Measurements from ENCODE around the gene GNB1L. TPM values are rescaled to one million over a fixed set of nuclear protein-coding genes. Genes with fewer than 3 reads are reported as not detected.

GNB1L gene
- total and polyA plus RNA-seq, 5 donors, result 2.1 to 4.9 (median 3.9) TPM

DNA sequence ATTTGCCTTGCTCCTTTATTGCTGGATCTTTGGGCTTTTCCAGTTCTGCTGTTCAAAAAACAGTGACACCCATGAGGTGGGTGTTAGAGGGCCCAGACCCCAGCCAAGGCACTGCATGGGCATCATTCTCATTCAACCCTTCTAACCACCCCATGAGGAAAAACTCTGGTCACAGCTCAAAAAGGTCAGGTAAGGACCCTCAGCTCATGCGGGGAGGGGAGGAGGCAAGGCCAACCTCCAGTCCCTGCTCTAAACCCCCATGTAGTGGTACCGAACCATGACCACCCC, 7.4 kb downstream of the GNB1L start:
- DNase-seq (no peak), ATAC-seq (no peak)
- H3K4me3 ChIP-seq (ENCODE audit: low read length), result no peak overlapping the region
- peaks cover 3% of the 10 kb centered on the region for H3K4me1 ChIP-seq (ENCODE audit: control insufficient read depth, insufficient read depth, low read length)
- no peaks in the 10 kb centered on the region for H3K9me3 ChIP-seq (ENCODE audit: control insufficient read depth, low read length)
- H3K27me3 ChIP-seq (ENCODE audit: control insufficient read depth, insufficient read depth), result no peaks in the 10 kb centered on the region
- WGBS, result 98% methylated on average over 2 of the region's 2 CpGs
- intact Hi-C loops (cut with DNase I), result no loop called here
- H3K27ac ChIP-seq (ENCODE audit: low read length), result no peak overlapping the region

- peaks cover 3% of the 10 kb centered on the region for H3K4me1 ChIP-seq (ENCODE audit: control insufficient read depth, insufficient read depth, low read length)
- DNase-seq, result peak in 1 of 3 donors; percentile 35
- WGBS, result 89% methylated on average over 9 of the region's 9 CpGs
- no peaks in the 10 kb centered on the region for H3K9me3 ChIP-seq (ENCODE audit: control insufficient read depth, low read length)
- no peaks in the 10 kb centered on the region for H3K27me3 ChIP-seq (ENCODE audit: control insufficient read depth, insufficient read depth)
- no peak overlapping the region for H3K4me3 ChIP-seq (ENCODE audit: low read length)
- intact Hi-C loops (cut with DNase I), result no loop called here
- ATAC-seq, result no peak
- H3K27ac ChIP-seq (ENCODE audit: low read length), result no peak overlapping the region
These were observed 7.9 kb downstream of the GNB1L start for GRCh38 chr22:19846620-19847344.

DNA sequence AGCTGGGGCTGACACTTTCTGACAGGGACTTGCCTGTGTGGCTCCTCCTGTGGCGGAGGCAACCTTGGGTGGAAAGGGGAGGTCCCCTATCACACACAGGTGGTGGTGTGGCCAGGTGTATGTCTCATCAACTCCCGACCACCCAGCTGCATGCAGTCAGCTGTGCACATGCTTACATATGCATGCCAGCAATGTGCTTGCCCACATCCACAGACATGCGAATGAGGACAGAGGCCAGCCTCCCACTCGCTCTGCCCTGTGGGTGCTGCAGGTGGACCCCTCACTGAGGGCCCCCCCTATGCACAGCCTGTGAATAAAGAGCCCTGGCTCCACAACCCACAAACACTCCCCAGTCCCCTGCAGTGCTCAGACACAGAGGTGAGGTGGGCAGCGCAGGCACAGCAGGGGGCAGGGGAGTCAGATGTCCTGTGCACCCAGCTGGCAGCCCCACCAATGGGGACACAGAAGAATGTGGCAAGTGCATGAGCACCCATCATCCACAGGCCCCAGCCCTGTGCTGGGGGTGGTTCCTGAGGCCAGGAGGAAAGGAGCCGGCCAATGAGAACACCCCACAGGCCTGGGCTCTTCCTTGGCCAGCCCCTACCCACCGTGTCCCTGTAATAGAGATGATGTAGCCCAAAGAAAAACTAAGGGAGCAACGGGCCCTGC, 9.5 kb downstream of the GNB1L start:
- no peak overlapping the region for H3K4me3 ChIP-seq (ENCODE audit: low read length)
- ATAC-seq, result peak in 1 of 2 donors; percentile 5
- no peaks in the 10 kb centered on the region for H3K9me3 ChIP-seq (ENCODE audit: control insufficient read depth, low read length)
- H3K27me3 ChIP-seq (ENCODE audit: control insufficient read depth, insufficient read depth), result no peaks in the 10 kb centered on the region
- WGBS, result 77% methylated on average over 8 of the region's 8 CpGs
- DNase-seq, result peak in 1 of 3 donors; percentile 16
- peak overlapping the region; percentile 2 for H3K27ac ChIP-seq (ENCODE audit: low read length)
- peaks cover 3% of the 10 kb centered on the region for H3K4me1 ChIP-seq (ENCODE audit: control insufficient read depth, insufficient read depth, low read length)
- intact Hi-C loops (cut with DNase I), result no loop called here

DNA sequence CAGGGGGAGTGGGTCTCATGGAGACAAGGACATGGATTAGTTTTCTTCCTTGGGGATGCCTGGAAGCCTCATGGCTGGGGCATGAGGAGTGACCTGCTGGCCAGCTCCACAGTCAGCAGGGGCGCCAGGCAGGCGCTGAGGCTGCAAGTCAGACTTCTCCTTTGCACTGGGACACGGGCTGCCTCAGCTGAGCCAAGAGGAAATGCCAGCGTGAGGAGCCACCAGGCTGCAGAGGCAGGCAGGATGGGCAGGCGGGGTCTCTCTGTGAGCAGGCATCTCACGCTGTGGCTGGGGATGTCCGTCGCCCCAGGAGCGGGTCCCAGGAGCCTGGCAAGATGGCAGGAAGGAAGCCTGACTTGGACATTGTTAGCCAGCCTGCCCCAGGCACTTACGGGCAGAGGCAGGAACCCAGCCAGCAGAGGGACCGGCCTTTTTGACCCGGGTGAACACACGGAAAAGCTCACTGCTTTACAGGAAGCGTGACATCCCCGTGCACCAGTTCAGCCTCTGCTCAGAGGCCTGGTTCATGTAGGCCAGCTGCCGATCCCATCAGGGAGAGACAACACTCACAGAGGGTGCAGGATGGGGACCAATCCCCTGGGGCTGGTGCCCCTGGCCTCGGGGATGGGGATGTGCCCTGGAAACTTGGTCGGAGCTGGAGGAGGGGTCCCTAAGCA, 10.2 kb downstream of the GNB1L start:
- Histone ChIP-seq H3K27me3 (ENCODE audit: control insufficient read depth, insufficient read depth) (no peaks in the 10 kb centered on the region), H3K27ac (ENCODE audit: low read length) (peak overlapping the region; percentile 2), H3K4me1 (ENCODE audit: control insufficient read depth, insufficient read depth, low read length) (peaks cover 3% of the 10 kb centered on the region), H3K4me3 (ENCODE audit: low read length) (no peak overlapping the region), H3K9me3 (ENCODE audit: control insufficient read depth, low read length) (no peaks in the 10 kb centered on the region)
- WGBS, result 39% methylated on average over 18 of the region's 18 CpGs
- DNase-seq, result peak; percentile 72 to 88 (median 87)
- intact Hi-C loops (cut with DNase I), result no loop called here
- ATAC-seq, result peak; percentile 77 to 82

- H3K4me3 ChIP-seq (ENCODE audit: low read length), result no peak overlapping the region
- H3K27ac ChIP-seq (ENCODE audit: low read length), result peak overlapping the region; percentile 24
- intact Hi-C loops (cut with DNase I), result no loop called here
- H3K27me3 ChIP-seq (ENCODE audit: control insufficient read depth, insufficient read depth), result no peaks in the 10 kb centered on the region
- H3K9me3 ChIP-seq (ENCODE audit: control insufficient read depth, low read length), result no peaks in the 10 kb centered on the region
- 74% methylated on average over 11 of the region's 11 CpGs for WGBS
- peaks cover 3% of the 10 kb centered on the region for H3K4me1 ChIP-seq (ENCODE audit: control insufficient read depth, insufficient read depth, low read length)
- DNase-seq (peak in 1 of 3 donors; percentile 76), ATAC-seq (peak; percentile 20 to 25)
These were observed 10.8 kb downstream of the GNB1L start for GRCh38 chr22:19843857-19844376.

DNA sequence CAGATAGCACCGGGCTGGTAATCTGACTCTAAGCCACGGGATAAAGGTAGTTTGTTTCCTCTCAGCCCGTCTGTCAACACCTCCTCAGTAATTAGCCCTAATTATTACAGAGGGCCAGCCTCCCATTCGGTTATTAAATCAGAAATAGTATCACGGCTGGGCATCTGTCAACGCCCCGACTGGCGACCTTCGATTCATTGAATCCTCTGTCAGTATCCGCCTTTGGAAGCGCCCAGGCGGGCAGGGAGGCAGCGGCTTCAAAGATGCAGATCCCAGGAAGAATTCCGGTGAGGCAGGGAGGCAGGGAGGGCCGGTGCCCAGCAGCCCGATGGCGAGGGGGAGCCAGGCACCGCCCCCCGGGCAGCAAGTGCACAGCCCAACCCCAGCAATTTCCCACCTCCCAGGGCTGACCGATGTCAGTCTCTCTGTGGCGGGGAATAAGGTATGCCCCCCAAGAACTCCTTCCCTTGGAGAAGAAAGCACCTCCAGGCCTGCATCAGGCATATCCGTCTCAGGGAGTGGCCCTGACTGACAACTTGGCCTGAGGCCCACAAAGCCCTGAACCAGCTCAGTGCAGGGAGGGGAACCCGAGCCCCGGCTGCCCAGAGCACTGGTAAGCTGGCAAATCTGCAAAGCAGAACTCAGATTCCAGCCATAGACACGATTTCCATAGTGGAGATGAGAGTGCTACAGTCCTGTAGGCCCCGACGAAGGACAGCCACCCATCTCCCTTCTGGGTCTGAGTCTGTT, 11.4 kb downstream of the GNB1L start:
- peak in 2 of 3 donors; percentile 71 to 77 for DNase-seq
- WGBS, result 65% methylated on average over 27 of the region's 27 CpGs
- no peaks in the 10 kb centered on the region for H3K27me3 ChIP-seq (ENCODE audit: control insufficient read depth, insufficient read depth)
- intact Hi-C loops (cut with DNase I), result no loop called here
- ATAC-seq, result peak; percentile 5 to 28
- H3K4me3 ChIP-seq (ENCODE audit: low read length), result no peak overlapping the region
- no peaks in the 10 kb centered on the region for H3K9me3 ChIP-seq (ENCODE audit: control insufficient read depth, low read length)
- peaks cover 3% of the 10 kb centered on the region for H3K4me1 ChIP-seq (ENCODE audit: control insufficient read depth, insufficient read depth, low read length)
- no peak overlapping the region for H3K27ac ChIP-seq (ENCODE audit: low read length)

- Histone ChIP-seq H3K4me1 (ENCODE audit: control insufficient read depth, insufficient read depth, low read length) (peaks cover 3% of the 10 kb centered on the region), H3K9me3 (ENCODE audit: control insufficient read depth, low read length) (no peaks in the 10 kb centered on the region), H3K27me3 (ENCODE audit: control insufficient read depth, insufficient read depth) (no peaks in the 10 kb centered on the region), H3K27ac (ENCODE audit: low read length) (no peak overlapping the region), H3K4me3 (ENCODE audit: low read length) (no peak overlapping the region)
- ATAC-seq (no peak), DNase-seq (no peak)
- intact Hi-C loops (cut with DNase I), result no loop called here
- 71% methylated on average over 12 of the region's 12 CpGs for WGBS
These were observed 12.1 kb downstream of the GNB1L start for GRCh38 chr22:19842393-19843106.

DNA sequence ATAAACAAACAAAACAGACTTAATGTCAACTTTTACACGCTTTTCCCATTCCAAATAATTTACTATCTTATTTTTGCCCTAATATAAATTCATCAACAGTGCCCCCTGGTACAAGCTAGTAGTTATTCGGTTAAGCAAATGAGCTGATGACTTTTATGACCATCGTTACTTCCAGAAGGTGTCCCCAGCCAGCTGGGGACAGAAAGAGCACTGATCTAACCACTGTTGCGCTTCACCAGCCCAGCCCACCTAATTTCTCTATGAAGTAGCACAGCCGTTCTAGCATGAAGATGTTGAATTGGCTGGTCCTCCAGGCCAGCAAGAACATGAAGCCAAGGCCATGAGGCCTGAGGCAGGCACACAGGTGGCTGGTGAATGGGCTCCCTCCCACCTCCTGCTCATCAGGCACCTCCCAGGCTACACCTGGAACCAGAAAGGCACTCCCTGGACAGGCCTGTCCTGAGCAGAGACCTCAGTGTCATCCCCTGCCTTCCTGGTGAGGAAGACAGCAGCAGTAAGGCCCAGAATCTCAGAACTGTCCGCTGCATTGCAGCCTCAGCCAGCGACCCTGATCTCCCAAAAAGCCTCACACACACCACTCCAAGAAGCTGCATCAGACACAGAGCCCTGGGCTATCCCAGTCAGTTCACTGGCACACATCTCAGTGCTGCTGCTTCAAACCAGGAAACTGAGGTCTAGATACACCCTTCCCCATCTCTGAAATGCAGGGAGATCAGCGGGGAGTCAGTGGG, 12.9 kb downstream of the GNB1L start:
- intact Hi-C loops (cut with DNase I), result no loop called here
- H3K27ac ChIP-seq (ENCODE audit: low read length), result no peak overlapping the region
- no peak overlapping the region for H3K4me3 ChIP-seq (ENCODE audit: low read length)
- peaks cover 3% of the 10 kb centered on the region for H3K4me1 ChIP-seq (ENCODE audit: control insufficient read depth, insufficient read depth, low read length)
- H3K27me3 ChIP-seq (ENCODE audit: control insufficient read depth, insufficient read depth), result no peaks in the 10 kb centered on the region
- DNase-seq (no peak), ATAC-seq (no peak)
- 92% methylated on average over 8 of the region's 8 CpGs for WGBS
- H3K9me3 ChIP-seq (ENCODE audit: control insufficient read depth, low read length), result no peaks in the 10 kb centered on the region

- Histone ChIP-seq H3K27me3 (ENCODE audit: control insufficient read depth, insufficient read depth) (no peaks in the 10 kb centered on the region), H3K4me1 (ENCODE audit: control insufficient read depth, insufficient read depth, low read length) (peaks cover 3% of the 10 kb centered on the region), H3K9me3 (ENCODE audit: control insufficient read depth, low read length) (no peaks in the 10 kb centered on the region), H3K27ac (ENCODE audit: low read length) (no peak overlapping the region), H3K4me3 (ENCODE audit: low read length) (no peak overlapping the region)
- 96% methylated on average over 6 of the region's 6 CpGs for WGBS
- DNase-seq (no peak), ATAC-seq (no peak)
- intact Hi-C loops (cut with DNase I), result no loop called here
These were observed 13.6 kb downstream of the GNB1L start for GRCh38 chr22:19840955-19841640.

Data from right cardiac atrium (tissue), 5 donors.